HG03432 (cell line): ENCODE results near the gene KIR3DL1.
"Not testable (repeated sequence)": the region's sequence is repeated elsewhere in the genome, so short reads cannot be mapped to it uniquely, and the experiment has no call there.

ENCODE experiments used
- ATAC-seq: cut with Tn5 transposase; IDR thresholded peaks from one replicate; pipeline ENCODE4 v1.9.1; 2021; ENCODE audit warnings: mild to moderate bottlenecking, moderate library complexity; ENCODE audit not compliant: unreplicated experiment

KIR3DL1 gene

DNA sequence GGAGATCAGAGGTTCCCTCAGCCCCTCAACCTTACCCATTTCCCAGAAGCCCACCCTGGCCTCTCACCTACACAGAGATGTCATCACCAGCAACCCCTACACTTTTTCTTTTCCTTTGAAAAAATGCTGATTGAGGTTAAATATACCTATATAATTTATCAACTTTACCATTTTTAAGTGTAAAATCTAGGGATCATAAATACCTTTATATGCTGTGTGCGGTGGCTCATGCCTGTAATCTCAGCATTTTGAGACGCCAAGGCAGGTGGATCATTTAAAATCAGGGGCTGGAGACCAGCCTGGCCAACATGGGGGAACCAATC lies 9.8 kb upstream of the KIR3DL1 start:
- no peak for ATAC-seq

DNA sequence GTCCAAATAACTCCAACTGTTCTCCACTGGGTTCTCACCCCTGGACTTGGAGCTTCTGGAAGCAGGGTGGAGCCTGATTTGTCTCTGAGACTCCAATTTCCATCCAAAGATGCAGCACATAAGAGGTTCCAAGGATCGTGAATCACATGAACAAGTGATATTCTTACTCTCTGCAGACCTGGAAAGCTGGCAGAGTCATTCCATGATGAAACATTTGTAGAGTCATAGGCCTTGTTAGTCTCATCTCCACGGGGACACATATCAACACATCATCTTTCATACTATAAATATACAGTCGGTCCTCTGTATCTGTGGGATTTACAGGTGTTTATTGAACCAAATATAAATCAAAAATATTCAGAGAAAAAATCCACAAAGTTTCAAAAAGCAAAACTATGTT lies 1.7 kb upstream of the KIR3DL1 start:
- not testable (repeated sequence) for ATAC-seq

DNA sequence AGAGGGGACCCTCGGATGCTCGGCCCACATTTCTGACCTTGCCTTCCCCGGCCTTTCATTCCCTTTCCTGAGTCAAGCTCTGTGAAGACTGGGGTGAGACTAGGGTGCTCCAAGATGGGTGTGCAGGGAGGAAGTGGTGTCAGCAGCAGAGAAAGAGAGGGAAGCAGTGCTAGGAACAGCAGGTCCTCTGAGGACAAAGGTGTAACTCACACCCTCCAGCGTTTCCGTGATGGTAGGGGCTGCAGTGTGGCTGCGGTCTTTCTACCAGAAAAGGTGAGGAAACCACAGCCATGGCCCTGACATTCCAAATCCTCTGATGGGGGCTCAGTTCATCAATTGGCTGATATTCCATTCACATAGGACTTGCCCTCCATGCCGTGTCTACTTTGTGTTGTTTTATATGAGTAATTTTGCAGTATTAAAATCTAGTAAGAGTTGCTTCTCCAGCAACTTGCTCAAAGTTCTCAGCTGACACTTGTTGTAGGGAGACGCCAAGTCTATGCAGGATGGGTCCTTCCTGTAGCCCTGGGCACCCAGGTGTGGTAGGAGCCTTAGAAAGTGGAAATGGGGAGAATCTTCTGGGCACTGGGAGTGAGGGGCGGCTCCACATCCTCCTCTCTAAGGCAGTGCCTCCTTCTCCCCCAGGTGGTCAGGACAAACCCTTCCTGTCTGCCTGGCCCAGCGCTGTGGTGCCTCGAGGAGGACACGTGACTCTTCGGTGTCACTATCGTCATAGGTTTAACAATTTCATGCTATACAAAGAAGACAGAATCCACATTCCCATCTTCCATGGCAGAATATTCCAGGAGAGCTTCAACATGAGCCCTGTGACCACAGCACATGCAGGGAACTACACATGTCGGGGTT lies 1.6 kb downstream of the KIR3DL1 start:
- ATAC-seq: no peak

DNA sequence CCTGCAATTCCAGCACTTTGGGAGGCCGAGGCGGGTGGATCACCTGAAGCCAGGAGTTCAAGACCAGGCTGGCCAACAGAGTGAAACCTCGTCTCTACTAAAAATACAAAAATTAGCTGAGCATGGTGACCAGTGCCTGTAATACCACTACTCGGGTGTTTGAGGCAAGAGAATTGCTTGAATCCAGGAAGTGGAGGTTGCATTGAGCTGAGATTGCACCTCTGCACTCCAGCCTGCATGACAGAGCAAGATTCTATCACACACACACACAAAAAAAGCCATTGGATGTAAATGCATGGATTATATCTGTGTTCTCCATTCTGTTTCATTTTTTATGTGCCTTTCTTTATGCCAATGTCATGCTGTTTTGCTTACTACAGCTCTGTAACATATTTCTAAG lies 8.1 kb downstream of the KIR3DL1 start:
- ATAC-seq: not testable (repeated sequence)

DNA sequence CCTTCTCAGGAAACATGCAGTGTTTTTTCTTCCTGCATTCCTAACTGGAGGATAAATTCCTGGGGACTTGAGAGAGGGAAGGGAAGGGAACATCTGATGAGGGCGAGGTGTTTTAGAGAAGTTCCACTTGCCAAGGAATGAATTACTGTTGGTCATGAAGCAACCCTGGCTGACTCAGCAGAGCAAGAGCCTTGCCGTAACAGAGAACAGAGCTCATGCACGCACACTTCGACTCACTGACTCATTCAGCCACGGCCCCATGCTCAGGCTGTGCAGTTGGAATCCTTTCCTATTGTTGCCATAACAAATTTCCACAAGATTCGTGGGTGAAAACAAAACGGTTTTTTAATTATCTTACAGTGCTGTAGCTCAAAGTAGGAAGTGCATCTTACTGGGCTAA lies 9.1 kb downstream of the KIR3DL1 start:
- ATAC-seq: not testable (repeated sequence)

DNA sequence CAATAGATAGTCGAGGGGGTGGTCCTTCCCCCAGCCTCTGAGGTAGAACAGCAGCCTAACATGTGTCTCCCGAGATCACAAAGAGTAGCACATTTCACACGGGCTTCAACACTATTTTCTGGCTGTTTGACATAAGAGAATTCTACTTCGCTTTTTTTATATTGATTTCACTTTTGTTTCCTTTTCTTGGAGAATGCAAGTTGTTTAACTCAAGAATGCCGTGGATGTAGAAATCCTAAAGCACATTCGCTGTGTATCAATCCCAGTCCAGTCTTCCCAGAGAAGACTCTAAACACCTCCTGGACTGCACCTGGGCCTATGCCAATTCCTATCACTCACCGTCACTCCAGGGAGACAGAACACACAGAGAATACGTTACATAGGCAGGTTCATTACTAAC lies 11.8 kb downstream of the KIR3DL1 start:
- not testable (repeated sequence) for ATAC-seq

DNA sequence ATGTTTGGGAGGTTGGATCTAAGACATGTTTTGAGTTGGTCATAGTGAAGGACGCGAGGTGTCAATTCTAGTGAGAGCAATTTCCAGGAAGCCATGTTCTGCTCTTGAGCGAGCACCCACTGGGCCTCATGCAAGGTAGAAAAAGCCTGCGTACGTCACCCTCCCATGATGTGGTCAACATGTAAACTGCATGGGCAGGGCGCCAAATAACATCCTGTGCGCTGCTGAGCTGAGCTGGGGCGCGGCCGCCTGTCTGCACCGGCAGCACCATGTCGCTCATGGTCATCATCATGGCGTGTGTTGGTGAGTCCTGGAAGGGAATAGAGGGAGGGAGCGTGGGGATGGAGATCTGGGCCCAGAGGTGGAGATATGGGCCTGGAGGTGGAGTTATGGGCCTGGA lies 16.2 kb downstream of the KIR3DL1 start, which contains the start of gene KIR2DS4:
Gene KIR2DS4 (plus strand): TSS at position 181 of the 400 bp plus-strand sequence.
- ATAC-seq: not testable (repeated sequence)

DNA sequence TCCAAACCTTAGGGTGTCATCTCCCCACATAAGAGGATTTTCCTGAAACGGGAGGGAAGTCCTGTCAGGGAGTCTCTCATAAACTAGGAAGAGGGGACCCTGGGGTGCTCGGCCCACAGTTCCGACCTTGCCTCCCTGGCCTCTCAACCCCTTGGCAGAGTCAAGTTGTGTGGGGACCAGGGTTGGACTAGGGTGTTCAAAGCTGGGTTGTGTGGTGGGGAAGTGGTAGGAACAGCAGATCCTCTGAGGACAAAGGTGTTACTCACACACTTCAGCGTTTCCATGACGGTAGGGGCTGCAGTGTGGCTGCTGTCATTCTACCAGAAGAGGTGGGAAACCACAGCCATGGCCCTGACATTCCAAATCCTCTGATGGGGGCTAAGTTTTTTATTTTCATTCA lies 18.9 kb downstream of the KIR3DL1 start:
- ATAC-seq: not testable (repeated sequence)

DNA sequence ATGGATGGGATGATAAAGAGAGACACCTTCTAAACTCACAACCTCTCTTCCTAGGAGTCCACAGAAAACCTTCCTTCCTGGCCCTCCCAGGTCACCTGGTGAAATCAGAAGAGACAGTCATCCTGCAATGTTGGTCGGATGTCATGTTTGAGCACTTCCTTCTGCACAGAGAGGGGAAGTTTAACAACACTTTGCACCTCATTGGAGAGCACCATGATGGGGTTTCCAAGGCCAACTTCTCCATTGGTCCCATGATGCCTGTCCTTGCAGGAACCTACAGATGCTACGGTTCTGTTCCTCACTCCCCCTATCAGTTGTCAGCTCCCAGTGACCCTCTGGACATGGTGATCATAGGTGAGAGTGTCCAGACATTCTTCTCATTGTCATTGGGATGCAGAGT lies 21.3 kb downstream of the KIR3DL1 start:
- ATAC-seq: not testable (repeated sequence)

DNA sequence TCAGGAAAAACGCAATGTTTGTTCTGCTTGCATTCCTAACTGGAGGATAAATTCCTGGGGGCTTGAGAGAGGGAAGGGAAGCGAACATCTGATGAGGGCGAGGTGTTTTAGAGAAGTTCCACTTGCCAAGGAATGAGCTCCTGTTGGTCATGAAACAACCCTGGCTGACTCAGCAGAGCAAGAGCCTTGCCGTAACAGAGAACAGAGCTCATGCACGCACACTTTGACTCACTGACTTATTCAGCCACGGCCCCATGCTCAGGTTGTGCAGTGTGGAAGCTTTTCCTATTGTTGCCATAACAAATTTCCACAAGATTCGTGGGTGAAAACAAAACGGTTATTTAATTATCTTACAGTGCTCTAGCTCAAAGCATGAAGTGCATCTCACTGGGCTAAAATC lies 26.9 kb downstream of the KIR3DL1 start:
- not testable (repeated sequence) for ATAC-seq

DNA sequence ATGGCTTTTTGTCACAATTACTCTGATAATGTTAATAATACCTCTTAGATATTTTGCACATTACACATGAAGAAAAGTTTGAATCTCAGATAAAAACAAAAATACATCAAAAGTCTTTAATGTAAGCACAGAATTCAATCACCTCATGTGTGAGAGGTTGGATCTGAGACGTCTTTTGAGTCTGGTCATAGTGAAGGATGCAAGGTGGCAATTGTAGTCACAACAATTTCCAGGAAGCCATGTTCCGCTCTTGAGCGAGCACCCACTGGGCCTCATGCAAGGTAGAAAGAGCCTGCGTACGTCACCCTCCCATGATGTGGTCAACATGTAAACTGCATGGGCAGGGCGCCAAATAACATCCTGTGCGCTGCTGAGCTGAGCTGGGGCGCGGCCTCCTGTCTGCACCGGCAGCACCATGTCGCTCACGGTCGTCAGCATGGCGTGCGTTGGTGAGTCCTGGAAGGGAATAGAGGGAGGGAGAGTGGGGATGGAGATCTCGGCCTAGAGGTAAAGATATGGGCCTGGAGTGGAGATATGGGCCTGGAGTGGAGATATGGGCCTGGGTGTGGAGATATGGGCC lies 33.9 kb downstream of the KIR3DL1 start, which contains the start of gene KIR3DL2:
Gene KIR3DL2 (plus strand): TSS at position 383 of the 580 bp plus-strand sequence. CDS start 33 bp downstream, at position 416.
- not testable (repeated sequence) for ATAC-seq

DNA sequence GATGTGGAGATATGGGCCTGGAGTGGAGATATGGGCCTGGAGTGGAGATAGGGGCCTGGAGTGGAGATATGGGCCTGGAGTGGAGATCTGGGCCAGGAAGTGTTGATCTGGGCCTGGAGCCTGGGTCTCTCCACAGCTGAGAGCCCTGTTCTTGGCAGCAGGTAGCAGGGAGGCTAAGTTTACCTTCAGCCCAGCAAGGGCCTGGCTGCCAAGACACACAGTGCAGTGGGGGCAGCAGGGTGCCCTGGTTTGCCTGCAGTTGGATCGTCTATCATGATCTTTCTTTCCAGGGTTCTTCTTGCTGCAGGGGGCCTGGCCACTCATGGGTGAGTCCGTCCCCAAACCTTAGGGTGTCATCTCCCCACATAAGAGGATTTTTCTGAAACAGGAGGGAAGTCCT lies 34.7 kb downstream of the KIR3DL1 start:
- no peak for ATAC-seq

DNA sequence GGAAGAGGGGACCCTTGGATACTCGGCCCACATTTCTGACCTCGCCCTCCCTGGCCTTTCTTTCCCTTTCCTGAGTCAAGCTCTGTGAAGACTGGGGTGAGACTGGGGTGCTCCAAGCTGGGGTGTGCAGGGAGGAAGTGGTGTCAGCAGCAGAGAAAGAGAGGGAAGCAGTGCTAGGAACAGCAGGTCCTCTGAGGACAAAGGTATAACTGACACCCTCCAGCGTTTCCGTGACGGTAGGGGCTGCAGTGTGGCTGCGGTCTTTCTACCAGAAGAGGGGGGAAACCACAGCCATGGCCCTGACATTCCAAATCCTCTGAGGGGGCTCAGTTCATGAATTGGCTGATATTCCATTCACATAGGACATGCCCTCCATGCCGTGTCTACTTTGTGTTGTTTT lies 35.1 kb downstream of the KIR3DL1 start:
- no peak for ATAC-seq

DNA sequence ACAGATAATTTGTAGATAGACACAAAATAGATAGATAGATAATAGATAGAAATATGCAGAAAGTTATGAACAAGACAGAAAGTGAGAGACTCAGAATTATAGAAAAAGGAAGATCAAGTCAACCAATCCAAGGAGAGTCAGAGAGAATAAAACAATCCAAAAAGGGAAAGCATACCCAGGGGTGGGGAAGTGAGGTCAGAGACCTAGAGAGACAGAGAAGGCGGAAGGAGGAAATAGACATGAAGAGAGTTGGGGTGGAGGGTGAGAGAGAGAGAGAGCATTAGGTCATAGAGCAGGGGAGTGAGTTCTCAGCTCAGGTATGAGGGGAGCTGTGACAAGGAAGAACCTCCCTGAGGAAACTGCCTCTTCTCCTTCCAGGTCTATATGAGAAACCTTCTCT lies 39.0 kb downstream of the KIR3DL1 start:
- ATAC-seq: not testable (repeated sequence)

DNA sequence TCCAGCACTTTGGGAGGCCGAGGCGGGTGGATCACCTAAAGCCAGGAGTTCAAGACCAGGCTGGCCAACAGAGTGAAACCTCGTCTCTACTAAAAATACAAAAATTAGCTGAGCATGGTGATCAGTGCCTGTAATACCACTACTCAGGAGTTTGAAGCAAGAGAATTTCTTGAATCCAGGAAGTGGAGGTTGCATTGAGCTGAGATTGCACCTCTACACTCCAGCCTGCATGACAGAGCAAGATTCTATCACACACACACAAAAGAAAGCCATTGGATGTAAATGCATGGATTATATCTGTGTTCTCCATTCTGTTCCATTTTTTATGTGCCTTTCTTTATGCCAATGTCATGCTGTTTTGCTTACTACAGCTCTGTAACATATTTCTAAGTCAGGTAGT lies 42.2 kb downstream of the KIR3DL1 start:
- ATAC-seq: not testable (repeated sequence)

DNA sequence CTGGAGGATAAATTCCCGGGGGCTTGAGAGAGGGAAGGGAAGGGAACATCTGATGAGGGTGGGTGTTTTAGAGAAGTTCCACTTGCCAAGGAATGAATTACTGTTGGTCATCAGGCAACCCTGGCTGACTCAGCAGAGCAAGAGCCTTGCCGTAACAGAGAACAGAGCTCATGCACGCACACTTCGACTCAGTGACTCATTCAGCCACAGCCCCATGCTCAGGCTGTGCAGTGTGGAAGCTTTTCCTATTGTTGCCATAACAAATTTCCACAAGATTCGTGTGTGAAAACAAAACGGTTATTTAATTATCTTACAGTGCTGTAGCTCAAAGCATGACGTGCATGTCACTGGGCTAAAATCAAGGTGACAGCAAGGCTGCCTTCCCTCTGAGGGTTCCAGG lies 43.2 kb downstream of the KIR3DL1 start:
- ATAC-seq: not testable (repeated sequence)

DNA sequence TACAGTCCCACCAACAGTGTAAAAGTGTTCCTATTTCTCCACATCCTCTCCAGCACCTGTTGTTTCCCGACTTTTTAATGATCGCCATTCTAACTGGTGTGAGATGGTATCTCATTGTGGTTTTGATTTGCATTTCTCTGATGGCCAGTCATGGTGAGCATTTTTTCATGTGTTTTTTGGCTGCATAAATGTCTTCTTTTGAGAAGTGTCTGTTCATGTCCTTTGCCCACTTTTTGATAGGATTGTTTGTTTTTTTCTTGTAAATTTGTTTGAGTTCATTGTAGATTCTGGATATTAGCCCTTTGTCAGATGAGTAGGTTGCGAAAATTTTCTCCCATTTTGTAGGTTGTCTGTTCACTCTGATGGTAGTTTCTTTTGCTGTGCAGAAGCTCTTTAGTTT lies 47.2 kb downstream of the KIR3DL1 start:
- not testable (repeated sequence) for ATAC-seq

DNA sequence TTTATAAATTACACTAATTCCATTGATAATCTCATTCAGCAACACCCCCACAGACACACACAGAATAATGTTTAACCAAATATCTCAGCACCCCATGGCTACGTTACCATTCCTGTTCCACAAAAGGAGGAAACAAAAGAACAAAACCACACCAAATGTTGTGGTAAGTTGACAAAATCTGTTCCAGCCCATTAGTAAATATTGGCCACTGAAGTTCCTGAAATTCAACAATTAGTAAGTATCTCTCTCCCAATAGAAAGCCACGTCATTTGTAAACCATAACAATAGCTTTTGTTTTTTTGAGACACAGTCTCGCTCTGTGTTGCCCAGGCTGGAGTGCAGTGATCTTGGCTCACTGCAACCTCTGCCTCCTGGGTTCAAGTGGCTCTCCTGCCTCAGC lies 55.4 kb downstream of the KIR3DL1 start:
- ATAC-seq: no peak

DNA sequence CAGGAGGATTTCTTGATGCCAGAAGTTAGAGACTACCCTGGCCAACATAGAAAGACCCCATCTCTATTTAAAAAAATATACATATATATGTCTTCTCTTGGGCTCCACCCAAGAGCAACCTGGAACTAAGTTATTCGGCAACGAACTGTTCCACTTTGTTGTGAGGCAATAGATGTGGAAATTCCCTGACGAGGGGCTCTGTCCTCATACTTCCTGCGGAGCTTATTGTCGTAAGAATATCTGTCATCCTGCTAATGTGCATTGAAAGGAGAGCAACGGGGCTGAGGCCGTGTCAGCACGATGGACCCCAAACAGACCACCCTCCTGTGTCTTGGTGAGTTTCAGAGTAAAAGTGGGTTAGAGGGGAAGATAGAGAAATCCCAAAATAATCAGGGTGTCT lies 57.7 kb downstream of the KIR3DL1 start, which contains the start of gene FCAR:
Gene FCAR (plus strand): TSS at position 246 of the 400 bp plus-strand sequence. CDS start 55 bp downstream, at position 301.
- no peak for ATAC-seq

DNA sequence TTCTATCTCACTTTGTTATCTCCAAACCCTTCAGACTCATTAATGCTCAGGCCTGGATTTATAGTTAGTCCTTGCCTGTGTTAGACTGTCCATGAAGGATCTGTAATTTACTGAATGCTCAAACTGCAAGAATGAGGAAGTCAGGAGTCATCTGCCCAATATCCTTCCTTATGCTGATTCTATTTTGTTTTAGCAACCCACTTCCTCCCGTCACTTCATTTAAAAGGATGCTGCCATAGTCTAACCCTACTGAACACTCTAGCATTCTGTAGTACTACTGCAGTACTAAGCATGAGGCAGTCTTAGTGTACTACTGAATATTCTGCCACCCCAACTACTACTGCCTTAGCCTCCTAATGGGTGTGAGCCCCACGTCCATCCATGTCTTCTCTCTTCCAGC lies 59.2 kb downstream of the KIR3DL1 start:
- ATAC-seq: no peak

DNA sequence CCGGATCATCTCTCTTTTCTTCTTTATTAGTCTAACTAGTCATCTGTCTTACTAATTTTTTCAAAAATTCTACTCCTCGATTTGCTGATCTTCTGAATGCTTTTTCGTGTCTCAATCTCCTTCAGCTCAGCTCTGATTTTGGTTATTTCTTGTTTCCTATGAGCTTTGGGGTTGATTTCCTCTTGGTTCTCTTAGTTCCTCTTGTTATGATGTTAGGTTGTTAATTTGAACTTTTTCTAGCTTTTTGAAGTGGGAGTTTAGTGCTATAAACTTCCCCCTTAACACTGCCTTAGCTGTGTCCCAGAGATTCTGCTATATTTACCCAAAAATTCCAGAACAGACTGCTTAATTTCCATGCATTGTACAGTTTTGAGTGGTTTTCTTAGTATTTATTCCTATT lies 61.2 kb downstream of the KIR3DL1 start:
- no peak for ATAC-seq
